HG03066 (cell line): ENCODE results near the gene PRCP.

Experiments
- ATAC-seq: cut with Tn5 transposase; IDR thresholded peaks from one replicate; pipeline ENCODE4 v1.9.1; 2021; ENCODE audit warnings: low read depth; ENCODE audit not compliant: unreplicated experiment

Gene PRCP

DNA sequence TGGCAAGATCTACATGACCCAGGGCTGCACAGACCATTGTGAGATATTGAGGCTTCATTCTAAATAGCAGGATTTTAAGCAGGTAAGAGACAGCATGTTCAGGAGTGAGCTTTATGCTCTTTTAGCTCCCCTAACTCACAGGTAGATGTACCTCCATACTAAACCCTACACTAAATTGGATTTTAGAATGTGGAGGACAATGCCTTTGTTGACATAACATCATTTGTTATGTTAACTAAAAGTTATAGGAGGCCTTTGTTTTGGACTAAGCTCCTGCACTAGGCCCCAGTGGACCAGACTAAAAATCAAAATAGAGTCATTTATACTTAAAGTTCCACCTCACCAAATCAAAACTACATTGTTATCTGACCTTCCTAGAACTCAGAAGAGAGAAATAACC lies 8.1 kb upstream of the PRCP start:
- ATAC-seq = no peak

DNA sequence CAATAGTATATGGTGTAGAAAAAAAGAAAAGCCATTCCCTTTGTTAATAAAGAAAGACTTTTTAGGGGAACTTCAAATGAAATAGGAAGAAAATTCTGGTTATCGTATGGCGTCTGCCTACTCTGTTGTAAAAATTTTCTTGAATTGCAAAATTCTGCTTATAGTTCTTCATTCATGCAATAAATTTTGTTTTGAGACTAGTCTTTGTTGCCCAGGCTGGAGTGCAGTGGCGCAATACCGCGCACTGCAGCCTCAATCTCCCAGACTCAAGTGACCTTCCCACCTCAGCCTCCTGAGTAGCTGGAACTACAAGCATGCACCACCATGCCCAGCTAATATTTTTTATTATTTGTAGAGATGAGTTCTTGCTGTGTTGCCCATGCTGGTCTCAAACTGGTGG lies 7.1 kb upstream of the PRCP start:
- no peak for ATAC-seq

DNA sequence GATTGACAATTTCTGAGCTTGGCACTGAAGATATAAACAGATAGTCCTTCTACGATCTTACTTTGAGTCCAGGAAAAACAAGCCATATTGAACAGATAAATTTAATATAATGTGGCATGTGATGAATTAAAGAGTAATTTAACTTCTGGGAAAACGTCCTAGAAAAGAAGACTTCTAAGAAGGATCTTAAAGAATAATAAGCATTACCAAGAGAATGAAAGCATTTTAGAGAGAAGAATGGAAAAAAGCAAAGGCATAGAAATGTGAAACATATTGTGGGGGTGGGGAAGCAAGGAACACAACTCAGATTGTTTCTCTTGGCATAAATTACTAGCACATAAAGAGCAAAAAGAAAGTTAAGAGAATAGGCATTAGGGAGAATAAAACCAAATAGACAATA lies 6.7 kb upstream of the PRCP start:
- ATAC-seq = no peak

DNA sequence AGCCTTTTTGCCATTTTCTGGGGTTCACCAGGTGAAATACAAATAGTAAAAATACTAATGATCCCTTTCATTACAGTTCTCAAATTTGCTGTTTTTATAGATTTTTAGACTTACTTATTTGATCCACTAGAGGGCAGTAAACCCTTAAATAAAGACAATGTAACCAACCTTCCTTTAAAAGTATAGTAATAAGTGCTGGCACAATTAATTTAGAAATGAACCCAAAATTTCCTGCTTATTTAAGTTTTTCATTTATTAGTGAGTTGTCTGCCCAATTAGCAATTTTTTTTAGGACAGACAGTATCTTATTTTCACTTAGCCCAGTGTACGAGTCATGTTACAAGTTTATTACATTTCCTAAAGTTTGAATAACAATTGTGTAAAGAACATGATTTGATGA lies 6.0 kb upstream of the PRCP start:
- no peak for ATAC-seq

DNA sequence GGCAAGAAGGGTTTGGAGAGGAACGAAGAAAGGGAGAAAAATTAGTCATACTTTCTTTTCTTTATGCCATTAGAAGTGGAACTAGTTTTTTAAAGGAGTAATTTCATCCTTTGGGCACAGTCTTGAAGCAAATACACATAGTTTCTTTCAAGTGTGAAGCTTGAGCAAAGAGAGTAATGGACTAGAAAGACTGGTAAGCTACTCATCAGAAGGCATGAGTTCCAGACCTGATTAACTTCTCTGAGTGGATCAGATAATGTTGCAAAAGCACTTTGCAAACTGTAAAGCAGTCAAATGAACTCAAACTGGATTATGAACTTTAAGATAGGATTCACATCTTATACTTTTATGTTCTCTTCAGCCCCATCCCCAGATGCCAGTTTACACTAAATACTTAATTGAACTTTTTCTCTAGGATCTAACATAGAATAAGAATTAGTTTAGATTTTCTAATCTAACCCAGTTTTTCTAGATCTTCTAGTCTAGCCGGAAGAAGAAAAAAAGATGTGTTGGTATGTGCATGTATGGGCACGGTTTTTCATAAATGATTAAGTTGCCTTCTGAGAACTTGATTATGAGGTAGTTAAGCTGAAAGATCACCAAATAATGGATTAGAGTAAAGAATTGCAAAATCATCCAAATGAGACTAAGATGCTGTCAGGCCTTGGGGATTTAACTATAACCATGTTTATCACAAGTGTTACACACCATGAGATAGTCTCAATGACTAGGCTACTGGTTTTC lies 3.8 kb upstream of the PRCP start:
- no peak for ATAC-seq

DNA sequence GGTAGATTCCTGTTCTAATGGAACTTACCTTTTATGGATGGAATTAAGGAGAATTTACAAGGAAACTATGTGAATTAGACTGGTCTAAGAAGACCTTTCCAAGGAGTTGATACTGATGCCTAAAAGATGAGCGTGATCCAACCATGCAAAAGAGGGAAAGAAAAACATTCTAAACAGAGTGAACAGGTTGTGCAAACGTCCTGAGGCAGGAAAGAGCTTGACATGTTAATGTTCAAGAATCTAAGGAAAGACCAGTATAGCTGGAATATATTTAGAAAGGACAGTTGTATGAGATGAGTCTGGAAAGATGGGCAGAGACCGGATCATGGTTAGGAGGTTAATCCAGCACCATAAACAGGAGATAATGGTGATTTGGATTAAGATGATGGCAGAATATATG lies 2.6 kb upstream of the PRCP start:
- ATAC-seq = no peak

DNA sequence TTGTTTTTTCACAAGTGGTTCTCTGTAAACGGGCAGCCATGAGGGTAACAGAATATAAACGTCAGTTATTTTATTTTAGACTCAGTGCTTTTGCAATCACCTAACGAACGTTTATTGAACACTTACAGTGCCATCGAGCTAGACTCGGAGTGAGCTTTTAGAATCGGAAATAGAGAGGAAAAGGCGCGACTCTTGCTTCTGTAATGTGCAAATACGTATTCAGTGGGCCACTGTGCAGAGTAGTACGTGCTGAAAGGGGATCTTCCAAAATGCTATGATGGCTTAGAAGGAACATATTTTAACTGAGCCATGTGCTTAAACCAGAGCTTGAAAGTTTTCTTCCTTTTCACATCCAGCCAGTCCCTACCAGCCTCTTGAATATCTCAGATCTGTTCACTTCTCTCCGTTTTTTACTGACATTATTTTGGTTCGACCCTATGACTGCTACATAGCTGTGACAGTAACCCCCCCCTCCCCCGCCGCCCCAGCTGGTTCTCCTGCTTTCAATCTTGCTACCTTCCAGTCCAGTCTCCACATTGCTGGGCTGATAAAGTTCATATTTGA lies 1.8 kb upstream of the PRCP start:
- ATAC-seq = no peak

DNA sequence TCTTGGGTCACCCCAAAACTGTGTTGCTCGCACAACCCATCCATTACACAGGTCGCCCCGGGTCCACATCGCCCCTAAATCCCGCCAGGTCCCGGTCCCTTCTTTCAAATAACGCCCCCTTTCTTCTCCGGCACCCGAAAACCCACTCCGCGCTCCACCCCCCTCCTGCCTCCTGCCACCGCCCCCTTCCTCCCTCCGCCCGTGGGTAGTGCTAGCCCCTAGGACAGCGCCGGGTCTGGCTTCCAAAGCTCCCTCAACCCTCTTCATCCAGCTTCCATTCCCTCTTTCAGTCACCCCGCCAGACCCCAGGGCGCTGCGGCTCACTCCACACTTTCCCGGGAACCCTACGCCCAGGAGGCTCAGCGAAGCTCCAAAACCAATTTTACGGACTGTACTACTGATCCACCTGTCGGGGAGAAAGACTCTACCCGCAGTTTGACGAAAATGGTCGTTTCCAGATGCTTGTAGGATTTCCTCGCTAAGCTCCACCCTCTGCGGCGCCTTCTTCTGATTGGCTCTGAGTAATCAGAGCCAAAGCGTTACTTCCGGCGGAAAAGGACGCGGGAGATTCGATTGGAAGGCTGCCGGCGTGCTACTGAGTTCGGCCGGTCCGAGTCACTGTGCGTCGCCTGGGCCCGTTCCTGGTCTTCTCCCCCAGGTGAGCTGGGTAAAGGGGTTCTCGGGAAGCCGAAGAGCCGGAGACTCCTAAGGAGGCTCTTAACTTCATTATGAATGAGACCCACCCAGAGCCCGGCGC lies 1.1 kb upstream of the PRCP start, which contains the start of gene DDIAS:
DDIAS (plus strand) TSS at position 572 of the 757 bp plus-strand sequence. CDS start 13,003 bp downstream, outside the sequence.
- peak; percentile 60 for ATAC-seq

DNA sequence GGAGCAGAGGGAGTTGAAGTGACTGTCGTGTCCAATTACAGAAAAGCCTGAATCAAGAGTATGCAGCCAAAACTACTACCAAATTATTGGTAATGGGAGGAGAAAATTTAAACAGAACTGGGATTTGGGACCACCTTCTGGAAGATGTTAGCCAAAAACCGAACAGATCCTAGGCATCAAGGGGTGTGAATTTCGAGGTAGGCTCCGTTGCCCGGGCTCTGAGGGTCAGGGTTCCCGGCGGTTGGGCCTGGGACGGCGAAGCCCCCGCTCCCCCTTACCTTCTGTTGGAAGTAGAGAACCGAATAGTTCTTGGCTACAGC lies 313 bp downstream of the PRCP start:
- no peak for ATAC-seq

DNA sequence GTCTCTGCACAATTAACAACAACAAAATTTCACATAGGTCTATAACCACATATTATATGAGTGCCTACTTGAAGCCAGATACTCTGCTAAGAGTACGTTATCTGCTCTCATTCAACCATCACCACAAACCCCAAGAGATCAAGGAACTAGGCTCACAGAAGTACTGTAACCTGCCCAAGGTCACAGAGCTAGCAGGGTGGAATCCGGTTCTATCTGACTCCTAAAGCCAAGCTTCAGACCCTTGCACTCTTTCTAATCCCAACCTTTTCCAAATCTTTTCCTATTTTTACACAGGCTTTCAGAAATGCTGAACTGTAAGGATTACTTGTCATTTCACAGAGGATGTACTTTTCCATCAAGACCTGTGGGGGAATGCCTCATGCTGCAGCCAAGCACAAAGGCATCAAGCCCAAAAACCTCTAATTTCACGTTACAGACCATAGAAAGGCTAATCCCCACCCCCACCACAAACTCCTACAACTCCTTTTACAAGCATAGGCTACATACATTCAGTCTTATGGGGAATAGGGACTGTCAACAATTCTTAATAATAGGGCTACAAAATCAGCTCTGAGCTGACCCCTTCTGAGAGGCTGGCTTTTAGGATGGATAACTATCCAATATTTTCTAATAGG lies 927 bp downstream of the PRCP start:
- no peak for ATAC-seq

DNA sequence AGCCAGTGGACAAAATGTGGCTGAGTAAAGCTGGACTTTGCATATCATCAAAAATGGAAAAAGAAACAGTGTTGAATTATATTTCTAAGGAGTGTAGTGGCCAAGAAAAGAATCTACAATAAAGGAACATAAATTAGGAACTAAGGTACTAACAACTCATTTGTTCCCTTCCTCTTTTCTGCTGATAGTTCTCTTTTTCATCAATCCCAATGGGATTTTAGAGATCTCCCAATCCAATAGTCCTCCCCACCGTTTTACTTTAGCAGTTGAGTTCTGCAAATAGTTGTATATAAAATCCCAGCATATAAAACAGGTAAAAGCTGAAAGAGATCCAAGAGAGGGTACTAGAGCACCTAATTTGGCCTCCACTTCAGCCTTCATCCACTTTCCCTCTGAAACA lies 2.0 kb downstream of the PRCP start:
- no peak for ATAC-seq

DNA sequence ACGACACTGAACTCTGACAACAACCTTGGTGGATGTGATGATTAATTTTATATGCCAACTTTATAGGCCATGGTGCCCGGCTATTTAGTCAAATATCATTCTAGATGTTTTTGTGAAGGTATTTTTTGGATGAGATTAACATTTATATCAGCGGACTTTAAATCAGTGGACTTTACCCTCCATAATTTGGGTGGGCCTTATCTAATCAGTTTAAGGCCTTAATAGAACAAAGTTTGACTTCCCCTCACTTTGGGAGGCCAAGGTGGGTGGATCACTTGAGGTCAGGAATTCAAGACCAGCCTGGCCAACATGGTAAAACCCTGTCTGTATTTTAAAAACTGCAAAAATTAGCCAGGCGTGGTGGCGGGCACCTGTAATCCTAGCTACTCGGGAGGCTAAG lies 4.0 kb downstream of the PRCP start:
- no peak for ATAC-seq

DNA sequence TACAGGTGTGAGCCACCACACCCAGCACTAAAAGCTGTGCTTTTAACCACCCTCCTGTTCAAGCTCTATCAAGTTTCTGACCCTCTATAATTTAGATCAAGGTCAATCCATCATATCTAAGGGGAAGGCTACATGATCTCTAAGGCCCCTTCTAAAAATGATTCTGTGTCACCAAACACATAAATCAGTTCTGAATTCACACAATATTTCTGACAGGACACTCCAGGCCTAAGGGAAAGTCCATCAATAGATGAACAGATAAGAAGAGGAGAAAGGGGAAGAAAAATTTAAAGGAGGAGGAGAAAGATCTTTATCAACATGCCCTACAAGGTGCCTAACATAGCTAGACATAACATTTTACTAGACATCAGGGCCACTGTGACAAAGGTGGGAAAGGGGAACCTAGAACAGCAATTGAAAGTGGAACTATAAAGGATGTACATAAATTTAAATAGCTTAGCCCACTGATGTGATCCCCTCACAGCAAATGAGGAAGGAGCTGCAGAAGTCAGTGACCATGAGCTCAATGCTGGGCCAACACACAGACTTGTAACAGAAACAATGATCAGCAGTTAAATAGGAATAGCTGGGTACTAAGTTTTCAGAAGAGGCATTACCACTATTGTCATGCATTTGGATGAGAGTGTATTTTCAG lies 4.7 kb downstream of the PRCP start:
- ATAC-seq = no peak

DNA sequence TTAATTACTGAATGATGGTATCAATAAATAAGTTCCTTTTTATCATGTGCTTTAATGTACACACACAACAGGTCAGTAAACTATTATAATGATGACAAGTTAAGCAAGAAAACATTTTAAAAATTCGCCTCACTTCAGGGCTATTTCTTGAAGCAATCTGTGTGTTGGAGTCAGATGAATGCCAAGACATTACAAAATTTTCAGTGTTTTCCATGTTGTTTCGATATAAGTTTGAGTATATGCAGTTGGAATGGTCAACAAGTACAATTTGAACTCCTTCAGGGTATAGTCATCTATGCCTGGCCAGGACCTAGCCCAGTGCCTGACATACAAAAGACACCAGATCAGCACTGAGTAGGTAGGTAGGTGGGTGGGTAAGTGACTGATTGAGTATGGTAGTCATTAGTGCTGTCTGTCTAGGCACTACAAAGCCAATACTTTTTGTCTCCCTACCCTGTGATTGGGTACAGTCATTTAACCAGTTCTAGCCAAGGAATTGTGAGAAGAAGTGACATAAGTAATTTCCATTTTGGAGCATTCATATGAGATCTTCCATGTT lies 7.5 kb downstream of the PRCP start:
- no peak for ATAC-seq

DNA sequence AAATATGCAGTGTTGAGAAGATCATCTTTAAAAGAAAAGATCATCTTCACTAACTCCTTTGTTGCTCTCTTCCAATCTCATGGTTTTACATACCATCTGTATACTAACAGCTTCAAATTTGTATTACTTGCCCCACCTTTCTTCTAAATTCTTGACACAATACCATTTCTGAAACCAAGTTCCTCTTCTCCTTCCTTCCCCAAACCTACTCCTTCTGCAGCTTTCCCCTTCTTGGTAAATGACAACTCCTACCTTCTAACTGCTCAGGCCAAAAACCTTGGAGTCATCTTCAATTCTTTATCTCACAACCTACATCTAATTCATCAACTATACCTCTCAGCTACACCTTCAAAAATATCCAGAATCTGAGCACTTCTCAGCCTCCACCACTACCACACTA lies 9.3 kb downstream of the PRCP start:
- ATAC-seq = no peak

DNA sequence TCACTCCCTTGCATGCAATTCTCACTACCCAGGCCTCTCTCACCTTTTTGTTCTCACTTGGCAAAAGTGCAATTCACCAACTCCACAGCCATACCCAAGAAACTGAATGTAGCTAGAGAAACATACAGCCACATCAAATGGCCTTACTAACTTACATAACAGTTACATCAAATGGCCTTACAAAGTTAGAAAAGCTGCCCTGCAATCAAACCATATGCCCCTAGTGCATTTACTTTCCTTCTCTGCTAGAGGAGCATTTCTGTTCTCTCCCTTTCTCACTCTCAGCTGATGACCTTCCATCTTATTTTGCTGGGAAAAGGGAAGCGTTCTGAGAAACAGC lies 10.3 kb downstream of the PRCP start:
- ATAC-seq = no peak

DNA sequence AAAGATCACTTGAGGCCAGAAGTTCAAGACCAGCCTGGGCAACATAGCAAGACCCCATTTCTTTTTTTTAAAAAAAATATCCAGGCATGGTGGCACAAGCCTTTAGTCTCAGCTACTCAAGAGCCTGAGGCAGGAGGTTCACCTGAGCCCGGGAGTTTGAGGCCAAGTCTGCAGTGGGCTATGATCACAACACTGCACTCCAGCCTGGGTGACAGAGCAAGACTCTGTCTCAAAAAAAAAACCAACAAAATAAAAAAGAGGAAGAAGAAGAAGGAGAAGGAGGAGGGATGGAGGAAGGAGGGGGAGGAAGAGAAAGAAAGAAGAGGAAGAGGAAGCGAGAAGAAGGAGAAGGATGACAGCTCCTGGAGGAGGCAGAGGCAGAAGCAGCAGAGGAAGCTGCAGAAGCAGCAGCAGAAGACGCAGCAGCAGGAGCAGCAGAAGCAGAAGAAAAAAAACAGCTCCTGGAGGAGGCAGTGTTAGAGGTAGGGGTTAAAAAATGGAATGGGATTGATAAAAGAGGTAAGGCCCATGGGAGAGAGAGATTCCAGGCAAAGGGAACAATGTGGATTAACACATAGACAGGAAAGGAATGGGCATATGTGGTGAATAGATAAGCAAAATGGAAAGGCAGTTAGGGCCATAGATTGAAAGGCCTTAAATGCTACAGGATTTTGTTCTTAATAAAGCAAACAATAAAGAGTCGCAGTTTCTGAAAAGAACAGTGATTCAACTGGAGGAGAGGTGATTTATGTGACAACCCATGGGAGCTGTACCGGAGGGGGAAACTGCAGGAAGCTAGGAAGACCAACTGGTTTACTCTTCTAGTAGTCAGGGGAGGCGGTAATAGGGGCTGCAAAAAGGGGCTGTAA lies 10.9 kb downstream of the PRCP start:
- peak; percentile 51 for ATAC-seq

DNA sequence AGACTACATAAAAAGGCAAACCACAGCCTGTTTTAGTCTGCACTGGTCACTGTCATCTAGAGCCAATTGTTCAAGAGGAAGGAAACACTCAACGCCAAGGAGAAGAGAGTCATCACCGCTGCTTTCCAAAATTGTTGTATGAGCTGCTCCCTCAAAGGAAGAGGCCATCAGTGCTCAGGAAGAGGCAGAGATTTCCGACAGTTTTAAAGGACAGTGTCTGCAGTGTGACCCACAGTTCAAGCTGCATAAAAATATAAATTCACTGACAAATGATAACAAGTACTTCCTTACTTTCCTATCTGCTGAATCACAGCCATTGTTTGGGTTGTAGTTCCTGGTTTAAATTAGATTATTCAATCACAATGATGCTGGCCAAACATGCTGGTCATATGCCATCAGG lies 16.4 kb downstream of the PRCP start:
- ATAC-seq = no peak

DNA sequence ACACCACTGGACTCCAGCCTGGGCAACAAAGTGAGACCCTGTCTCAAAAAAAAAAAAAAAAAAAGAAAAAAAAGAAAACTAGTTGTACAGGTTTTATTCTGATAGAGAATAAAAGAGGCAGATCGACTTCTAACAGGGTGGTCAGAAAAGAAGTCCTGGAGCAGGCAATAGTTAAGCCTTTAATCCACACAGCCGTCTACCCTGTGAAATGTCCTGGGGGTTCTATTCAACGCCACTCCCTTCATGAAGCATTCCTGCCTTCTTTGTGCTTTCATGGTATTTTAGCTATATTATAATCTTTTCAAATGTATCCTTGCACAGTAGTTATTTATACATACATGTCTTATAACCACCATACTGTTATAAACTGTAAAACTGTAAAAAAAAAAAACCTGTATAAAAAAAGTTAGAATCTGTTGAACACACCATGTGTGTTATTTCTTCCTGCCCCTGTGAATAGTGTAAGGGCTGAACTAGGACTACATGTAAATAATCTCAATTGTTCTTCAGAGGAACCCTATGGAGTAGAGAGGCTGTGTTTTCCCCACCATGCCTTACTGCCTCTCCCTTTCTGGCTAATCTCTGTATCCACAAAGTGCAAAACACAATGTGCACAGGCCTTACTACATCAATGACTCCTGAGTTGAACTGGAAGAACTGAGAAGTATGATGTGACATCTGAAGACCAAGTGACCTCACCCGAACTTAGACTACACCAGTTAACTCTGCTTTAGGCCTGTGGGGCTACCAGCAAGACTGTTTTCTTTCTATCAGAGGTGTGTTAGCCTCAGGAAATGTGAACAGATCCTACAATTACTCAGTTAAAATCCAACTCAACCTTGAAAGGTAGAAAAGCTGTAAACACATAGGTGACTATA lies 25.3 kb downstream of the PRCP start:
- no peak for ATAC-seq
